K562 (cell line): Measurements from ENCODE around the gene SMIM13. TPM values are rescaled to one million over a fixed set of nuclear protein-coding genes. Genes with fewer than 3 reads are reported as not detected.

Source experiments
- BRF1 ChIP-seq: IDR thresholded peaks from 3 replicates; pipeline ENCODE4 v1.6.1; 2011; ENCODE audit warnings: borderline replicate concordance, mild to moderate bottlenecking; ENCODE audit not compliant: insufficient read length; ENCODE audit errors: extremely low read depth
- E2F4 ChIP-seq: sonication (generic); formaldehyde crosslinking; IDR thresholded peaks from 2 replicates; pipeline ENCODE4 v1.8.0; 2022; ENCODE audit warnings: mild to moderate bottlenecking, low read depth, missing genetic modification reagents
- ESRRA ChIP-seq: fragments of 450-650 bp; IDR thresholded peaks from 2 replicates; pipeline ENCODE4 v1.6.1; 2014; ENCODE audit warnings: low read depth, mild to moderate bottlenecking, moderate library complexity, borderline replicate concordance
- KLF13 ChIP-seq: fragments of 450-650 bp; IDR thresholded peaks from 2 replicates; pipeline ENCODE4 v1.6.1; 2016; ENCODE audit warnings: missing genetic modification characterization, low read depth, mild to moderate bottlenecking, missing compliant biosample characterization, moderate library complexity, borderline replicate concordance
- PHF8 ChIP-seq: fragments of 200-600 bp; sonication (generic); IDR thresholded peaks from 2 replicates; pipeline ENCODE4 v1.6.1; 2012; ENCODE audit warnings: mixed run types, mild to moderate bottlenecking, inconsistent platforms, low read length, moderate library complexity, borderline replicate concordance
- SPI1 ChIP-seq: IDR thresholded peaks from 2 replicates; pipeline ENCODE4 v1.6.1; 2011; ENCODE audit warnings: low read depth, low read length, control low read depth, borderline replicate concordance
- TEAD1 ChIP-seq, 2 experiments: fragments of 450-650 bp in 1 of 2; sonication (generic) in 1 of 2; formaldehyde crosslinking; IDR thresholded peaks; 2 replicates each; pipeline versions ENCODE4 v1.4.0 to v1.8.0; 2020 to 2022; ENCODE audit warnings: mild to moderate bottlenecking in 2 of 2, missing genetic modification reagents in 1 of 2
- THRB ChIP-seq: fragments of 450-650 bp; formaldehyde crosslinking; conservative IDR thresholded peaks from 2 replicates; pipeline ENCODE4 v1.4.0; 2022; ENCODE audit warnings: mild to moderate bottlenecking, missing genetic modification characterization
- VEZF1 ChIP-seq: fragments of 200-800 bp; sonication (Bioruptor generic); IDR thresholded peaks from 2 replicates; pipeline ENCODE4 v1.6.1; 2017; ENCODE audit warnings: missing genetic modification characterization, missing compliant biosample characterization
- YY1 ChIP-seq, 3 experiments: IDR thresholded peaks; 2 replicates each; pipeline ENCODE4 v1.6.1; 2011; ENCODE audit warnings: low read length in 2 of 3, mild to moderate bottlenecking in 2 of 3, moderate library complexity in 2 of 3, borderline replicate concordance in 1 of 3, control low read depth in 1 of 3, low read depth in 1 of 3; ENCODE audit not compliant: insufficient read depth in 3 of 3, insufficient replicate concordance in 2 of 3, control insufficient read depth in 1 of 3, insufficient read length in 1 of 3; ENCODE audit errors: extremely low read depth in 1 of 3
- ZNF263 ChIP-seq: sonication (generic); formaldehyde crosslinking; IDR thresholded peaks from 2 replicates; pipeline ENCODE4 v1.8.0; 2022; ENCODE audit warnings: mild to moderate bottlenecking, missing genetic modification reagents, borderline replicate concordance
- ZNF551 ChIP-seq: fragments of 250-450 bp; sonication (Bioruptor Pico); IDR thresholded peaks from 2 replicates; pipeline ENCODE4 v1.5.0; 2021; ENCODE audit warnings: mild to moderate bottlenecking, moderate library complexity
- ZNF609 ChIP-seq: sonication (generic); formaldehyde crosslinking; IDR thresholded peaks from 2 replicates; pipeline ENCODE4 v1.8.1; 2023; ENCODE audit warnings: missing genetic modification reagents, mild to moderate bottlenecking, borderline replicate concordance
- ZNF766 ChIP-seq: fragments of 200-800 bp; sonication (Bioruptor generic); conservative IDR thresholded peaks from 2 replicates; pipeline ENCODE4 v1.6.1; 2016; ENCODE audit warnings: missing genetic modification characterization, missing compliant biosample characterization
- ZNF830 ChIP-seq: fragments of 250-450 bp; sonication (Bioruptor Pico); IDR thresholded peaks from 2 replicates; pipeline ENCODE4 v1.5.0; 2021; ENCODE audit warnings: mild to moderate bottlenecking
- ZZZ3 ChIP-seq: fragments of 450-650 bp; IDR thresholded peaks from 2 replicates; pipeline ENCODE4 v1.6.1; 2016; ENCODE audit warnings: antibody characterized with exemption, mild to moderate bottlenecking, moderate library complexity
- polyA plus RNA-seq, 8 experiments: library from polyadenylated mRNA; depleted of rRNA in 4 of 8; stranded (reverse) in 5 of 8; unstranded in 3 of 8; fragments of >200 nt; fragmentation: Nextera tagmentation in 2 of 8; fragmentation: Illumina TruSeq in 1 of 8; extraction: Ambion mirVana in 2 of 8; extraction: Trizol in 1 of 8; gene quantifications; 2 replicates each; pipeline versions ENCODE4 v1.2.1 to v1.2.3, GENCODE V29; 2011 to 2014; ENCODE audit warnings: inconsistent platforms in 1 of 8, missing spikeins in 1 of 8
- total RNA-seq, 7 experiments: library from RNA; depleted of rRNA in 6 of 7; stranded (reverse); fragments of >200 nt in 6 of 7; fragmentation: Illumina TruSeq in 2 of 7; extraction: Trizol in 2 of 7; gene quantifications; 2 replicates each; pipeline versions ENCODE4 v1.2.1 to v1.2.3, GENCODE V29; 2011 to 2021; ENCODE audit warnings: low replicate concordance in 1 of 7

The SMIM13 gene
- total and polyA plus RNA-seq, 9 of the 15 experiments (the other 6 are each of a cell fraction or from before 2014, with no cell fraction given): 5.5 to 24.8 (median 11.7) TPM

DNA sequence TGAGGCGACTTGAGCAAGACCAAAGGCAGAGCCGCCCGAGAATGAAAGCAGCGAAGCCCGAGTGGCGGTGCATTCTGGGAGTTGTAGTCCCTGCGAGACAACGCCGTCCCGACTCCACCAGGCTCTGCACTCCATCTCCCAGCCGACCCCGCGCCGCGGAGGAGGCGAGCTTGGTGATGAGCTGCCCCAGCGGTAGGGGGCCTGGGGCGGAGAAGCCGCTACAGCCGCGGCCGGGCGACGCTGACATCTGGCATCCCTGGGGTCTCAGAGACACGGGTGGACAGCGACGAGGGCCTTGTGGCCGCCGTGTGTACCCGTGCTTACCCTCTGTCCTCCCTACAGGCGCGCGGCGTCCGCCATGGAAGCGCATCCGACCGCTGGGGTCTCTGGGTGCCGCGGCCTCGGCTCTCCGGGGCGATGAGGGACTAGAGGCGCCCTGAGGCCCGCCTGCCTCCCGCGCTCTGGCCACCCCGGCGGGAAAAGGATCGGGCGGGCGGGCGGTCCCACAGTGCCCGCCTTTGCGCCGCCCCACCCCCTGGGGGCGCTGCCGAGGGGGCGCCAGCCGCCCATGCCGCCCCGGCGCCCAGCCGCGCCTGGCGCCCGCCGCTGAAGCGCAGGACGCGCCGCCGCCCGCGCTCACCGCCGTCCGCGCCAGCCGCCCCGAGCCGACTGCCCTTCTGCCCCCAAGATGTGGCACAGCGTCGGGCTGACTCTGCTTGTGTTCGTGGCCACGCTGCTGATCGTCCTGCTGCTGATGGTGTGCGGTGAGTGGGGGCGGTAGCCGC lies at the start of gene SMIM13 (continued):
- peak; percentile 22 to 64 (median 59) for TF ChIP-seq YY1 (IDR thresholded peaks at IDR 0.05; ENCODE audit: borderline replicate concordance in 1 of 3, control insufficient read depth in 1 of 3, extremely low read depth in 1 of 3, insufficient read depth in 3 of 3, insufficient read length in 1 of 3, insufficient replicate concordance in 2 of 3, low read depth in 1 of 3, low read length in 2 of 3)
- peak; percentile 65; the same call in 1 of the 2 replicates for TF ChIP-seq VEZF1 (CRISPR knock-in tag)
- TF ChIP-seq ZNF830 (CRISPR knock-in tag): no peak
- no peak for TF ChIP-seq BRF1
- peak in 1 of 2 experiments; percentile 75; a peak in 1 of 4 replicates for TF ChIP-seq TEAD1 (CRISPR knock-in tag; IDR thresholded peaks at IDR 0.05)
- no peak for TF ChIP-seq ZZZ3
- TF ChIP-seq ZNF766 (CRISPR knock-in tag): peak; percentile 90
- no peak; the same call in 1 of the 2 replicates for TF ChIP-seq E2F4
- no peak for TF ChIP-seq THRB (CRISPR knock-in tag)
- peak; percentile 92; the same call in 1 of the 2 replicates for TF ChIP-seq PHF8
- no peak for TF ChIP-seq SPI1
- no peak for TF ChIP-seq ZNF609 (CRISPR knock-in tag)
- TF ChIP-seq KLF13 (tag): 0 out of 2 replicates have a peak, but pooled peaks have one; percentile 7
- no peak for TF ChIP-seq ZNF263 (CRISPR knock-in tag)
- TF ChIP-seq ESRRA: peak; percentile 72
- TF ChIP-seq ZNF551 (CRISPR knock-in tag): no peak
